ENCODE results near the gene ENOX1. TPM values are rescaled to one million over a fixed set of nuclear protein-coding genes. Genes with fewer than 3 reads are reported as not detected.

The ENOX1 gene
- total RNA-seq, 1 donor from 2014 or later: 0.60 TPM

GRCh38 chr13:43373400-43373799 is 413.4 kb downstream of the ENOX1 start:
- Histone ChIP-seq H3K27ac (replicated peaks) (no peak overlapping the region), H3K36me3 (no peaks in the 10 kb centered on the region), H3K4me1 (peaks cover 18% of the 10 kb centered on the region), H3K27me3 (ENCODE audit: low read depth) (no peaks in the 10 kb centered on the region), H3K9me3 (replicated peaks) (no peaks in the 10 kb centered on the region), H3K4me3 (no peak overlapping the region)
- no peak for DNase-seq
- intact Hi-C loops (cut with micrococcal nuclease): no loop called here
- TF ChIP-seq CTCF (IDR thresholded peaks at IDR 0.05; ENCODE audit: borderline replicate concordance): no peak

- Histone ChIP-seq H3K36me3 (no peaks in the 10 kb centered on the region), H3K4me1 (peaks cover 29% of the 10 kb centered on the region), H3K4me3 (no peak overlapping the region), H3K9me3 (replicated peaks) (no peaks in the 10 kb centered on the region), H3K27ac (replicated peaks) (no peak overlapping the region), H3K27me3 (ENCODE audit: low read depth) (no peaks in the 10 kb centered on the region)
- no peak for DNase-seq
- intact Hi-C loops (cut with micrococcal nuclease): no loop called here
- TF ChIP-seq CTCF (IDR thresholded peaks at IDR 0.05; ENCODE audit: borderline replicate concordance): no peak
Measured at GRCh38 chr13:43370842-43371241, 415.9 kb downstream of the ENOX1 start.

GRCh38 chr13:43369319-43369718 is 417.5 kb downstream of the ENOX1 start:
- DNase-seq: no peak
- Histone ChIP-seq H3K36me3 (no peaks in the 10 kb centered on the region), H3K27ac (replicated peaks) (no peak overlapping the region), H3K9me3 (replicated peaks) (no peaks in the 10 kb centered on the region), H3K27me3 (ENCODE audit: low read depth) (no peaks in the 10 kb centered on the region), H3K4me3 (no peak overlapping the region), H3K4me1 (peaks cover 39% of the 10 kb centered on the region)
- intact Hi-C loops (cut with micrococcal nuclease): no loop called here
- no peak for TF ChIP-seq CTCF (IDR thresholded peaks at IDR 0.05; ENCODE audit: borderline replicate concordance)

- no peaks in the 10 kb centered on the region for H3K36me3 ChIP-seq
- H3K4me3 ChIP-seq: peak overlapping the region; percentile 3
- peaks cover 42% of the 10 kb centered on the region for H3K4me1 ChIP-seq
- no peak overlapping the region for H3K27ac ChIP-seq (replicated peaks)
- H3K27me3 ChIP-seq (ENCODE audit: low read depth): no peaks in the 10 kb centered on the region
- H3K9me3 ChIP-seq (replicated peaks): no peaks in the 10 kb centered on the region
- no peak for TF ChIP-seq CTCF (IDR thresholded peaks at IDR 0.05; ENCODE audit: borderline replicate concordance)
- no peak for DNase-seq
- intact Hi-C loops (cut with micrococcal nuclease): no loop called here
Measured at GRCh38 chr13:43368003-43368402, 418.8 kb downstream of the ENOX1 start.

GRCh38 chr13:43365039-43365344 is 421.8 kb downstream of the ENOX1 start:
- Histone ChIP-seq H3K4me3 (no peak overlapping the region), H3K36me3 (no peaks in the 10 kb centered on the region), H3K27ac (replicated peaks) (peak overlapping the region; percentile 41), H3K4me1 (peaks cover 42% of the 10 kb centered on the region), H3K27me3 (ENCODE audit: low read depth) (no peaks in the 10 kb centered on the region), H3K9me3 (replicated peaks) (no peaks in the 10 kb centered on the region)
- DNase-seq: no peak
- no peak for TF ChIP-seq CTCF (IDR thresholded peaks at IDR 0.05; ENCODE audit: borderline replicate concordance)
- intact Hi-C loops (cut with micrococcal nuclease): no loop called here
